Fibroblast of villous mesenchyme (primary cell): ENCODE results near the gene LRRTM4. TPM values are rescaled to one million over a fixed set of nuclear protein-coding genes. Genes with fewer than 3 reads are reported as not detected.
"Not testable (repeated sequence)": the region's sequence is repeated elsewhere in the genome, so short reads cannot be mapped to it uniquely, and the experiment has no call there.

ENCODE experiments used
- DNase-seq: peaks from one replicate; pipeline ENCODE4 v3.0.0-alpha.2; 2010; ENCODE audit warnings: low read depth
- H3K4me3 ChIP-seq: 2 replicates; pipeline ENCODE4 v1.5.1; 2011; ENCODE audit warnings: low read depth, mild to moderate bottlenecking, low read length
- total RNA-seq: library from RNA; depleted of rRNA; stranded (reverse); fragments of >200 nt; gene quantifications from 2 replicates; pipeline ENCODE4 v1.2.3, GENCODE V29; 2012
- TF ChIP-seq, protein P1 (sequence below): IDR thresholded peaks from 2 replicates; pipeline ENCODE4 v1.5.1; 2012; ENCODE audit warnings: low read depth, mild to moderate bottlenecking, low read length; ENCODE audit not compliant: insufficient read depth

Gene LRRTM4
- total RNA-seq, 1 donor, result not detected

- TF ChIP-seq, protein P1, sequence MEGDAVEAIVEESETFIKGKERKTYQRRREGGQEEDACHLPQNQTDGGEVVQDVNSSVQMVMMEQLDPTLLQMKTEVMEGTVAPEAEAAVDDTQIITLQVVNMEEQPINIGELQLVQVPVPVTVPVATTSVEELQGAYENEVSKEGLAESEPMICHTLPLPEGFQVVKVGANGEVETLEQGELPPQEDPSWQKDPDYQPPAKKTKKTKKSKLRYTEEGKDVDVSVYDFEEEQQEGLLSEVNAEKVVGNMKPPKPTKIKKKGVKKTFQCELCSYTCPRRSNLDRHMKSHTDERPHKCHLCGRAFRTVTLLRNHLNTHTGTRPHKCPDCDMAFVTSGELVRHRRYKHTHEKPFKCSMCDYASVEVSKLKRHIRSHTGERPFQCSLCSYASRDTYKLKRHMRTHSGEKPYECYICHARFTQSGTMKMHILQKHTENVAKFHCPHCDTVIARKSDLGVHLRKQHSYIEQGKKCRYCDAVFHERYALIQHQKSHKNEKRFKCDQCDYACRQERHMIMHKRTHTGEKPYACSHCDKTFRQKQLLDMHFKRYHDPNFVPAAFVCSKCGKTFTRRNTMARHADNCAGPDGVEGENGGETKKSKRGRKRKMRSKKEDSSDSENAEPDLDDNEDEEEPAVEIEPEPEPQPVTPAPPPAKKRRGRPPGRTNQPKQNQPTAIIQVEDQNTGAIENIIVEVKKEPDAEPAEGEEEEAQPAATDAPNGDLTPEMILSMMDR, result no peak
- DNase-seq, result no peak
- H3K4me3 ChIP-seq, result no peak overlapping the region
Measured at GRCh38 chr2:77147153-77147552, 375.0 kb downstream of the LRRTM4 start.

DNA sequence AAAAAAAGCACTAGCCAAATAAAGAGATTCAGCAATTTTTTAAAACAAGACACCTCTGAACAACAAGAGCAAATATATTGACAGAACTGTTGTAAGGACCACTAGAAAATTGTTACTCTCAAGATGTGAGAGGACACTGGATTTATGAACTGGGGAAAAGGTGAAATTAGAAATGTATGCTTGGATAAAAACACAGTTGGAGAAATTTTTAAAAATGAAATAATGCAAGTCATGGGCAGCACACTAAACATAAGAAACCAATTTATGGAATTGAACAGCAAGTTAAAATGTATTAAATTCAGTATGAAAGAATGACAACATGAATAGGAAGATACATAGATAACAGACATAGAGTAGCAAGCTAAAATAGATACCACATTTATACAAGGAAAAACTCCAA is 377.4 kb downstream of the LRRTM4 start:
- DNase-seq, result no peak
- TF ChIP-seq, protein P1, result no peak
- H3K4me3 ChIP-seq, result no peak overlapping the region

- no peak for DNase-seq
- TF ChIP-seq, protein P1, result no peak
- no peak overlapping the region for H3K4me3 ChIP-seq
Measured at GRCh38 chr2:77142141-77142540, 380.0 kb downstream of the LRRTM4 start.

DNA sequence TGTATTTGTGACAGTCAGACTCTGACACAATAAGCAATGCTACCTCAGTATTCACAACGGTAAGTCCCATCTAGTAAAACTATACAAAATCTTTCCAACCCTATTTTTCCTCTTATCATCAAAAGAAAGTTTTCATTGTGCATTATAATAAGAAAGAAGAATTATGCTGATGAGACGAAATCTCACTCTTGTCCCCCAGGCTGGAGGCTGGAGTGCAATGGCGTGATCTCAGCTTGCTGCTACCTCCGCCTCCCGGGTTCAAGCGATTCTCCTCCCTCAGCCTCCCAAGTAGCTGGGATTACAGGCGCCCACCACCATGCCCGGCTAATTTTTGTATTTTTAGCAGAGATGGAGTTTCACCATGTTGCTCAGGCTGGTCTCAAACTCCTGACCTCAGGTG is 393.7 kb downstream of the LRRTM4 start:
- not testable (repeated sequence) for DNase-seq

GRCh38 chr2:77127345-77127744 is 394.8 kb downstream of the LRRTM4 start:
- no peak overlapping the region for H3K4me3 ChIP-seq
- no peak for DNase-seq
- TF ChIP-seq, protein P1, result no peak

More for the DNA sequence above, 393.7 kb downstream of the LRRTM4 start:
- not testable (repeated sequence) for H3K4me3 ChIP-seq

- TF ChIP-seq, protein P1, result no peak
- no peak for DNase-seq
Measured at GRCh38 chr2:77121518-77121917, 400.7 kb downstream of the LRRTM4 start.

DNA sequence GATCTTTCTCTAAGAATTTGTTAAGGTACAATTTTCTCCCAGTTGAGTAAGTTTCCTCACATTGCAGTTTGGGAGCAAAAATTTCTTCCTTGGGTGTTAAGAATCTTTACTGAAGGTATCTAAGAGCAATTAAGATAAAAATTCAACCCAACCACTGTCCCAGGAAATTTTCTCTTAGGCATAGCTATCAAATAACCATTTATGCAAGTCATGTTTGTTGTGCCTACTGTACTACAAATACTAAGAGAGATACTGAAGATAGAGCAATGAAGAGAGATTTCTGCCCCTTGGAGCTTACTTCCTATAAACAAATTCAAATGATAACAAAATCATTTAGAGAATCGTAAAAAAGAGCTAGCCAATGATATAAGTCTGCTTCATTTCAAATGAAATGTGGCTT is 402.8 kb downstream of the LRRTM4 start:
- TF ChIP-seq, protein P1, result no peak
- no peak for DNase-seq
- H3K4me3 ChIP-seq, result no peak overlapping the region

More at GRCh38 chr2:77121518-77121917, 400.7 kb downstream of the LRRTM4 start:
- H3K4me3 ChIP-seq, result no peak overlapping the region
